ENCODE data around the gene CMTM5.

CMTM5 gene, protein sequence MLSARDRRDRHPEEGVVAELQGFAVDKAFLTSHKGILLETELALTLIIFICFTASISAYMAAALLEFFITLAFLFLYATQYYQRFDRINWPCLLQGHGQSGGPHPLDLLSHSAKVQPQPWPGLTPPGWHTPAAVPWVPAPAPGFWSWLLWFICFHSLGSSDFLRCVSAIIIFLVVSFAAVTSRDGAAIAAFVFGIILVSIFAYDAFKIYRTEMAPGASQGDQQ

DNA sequence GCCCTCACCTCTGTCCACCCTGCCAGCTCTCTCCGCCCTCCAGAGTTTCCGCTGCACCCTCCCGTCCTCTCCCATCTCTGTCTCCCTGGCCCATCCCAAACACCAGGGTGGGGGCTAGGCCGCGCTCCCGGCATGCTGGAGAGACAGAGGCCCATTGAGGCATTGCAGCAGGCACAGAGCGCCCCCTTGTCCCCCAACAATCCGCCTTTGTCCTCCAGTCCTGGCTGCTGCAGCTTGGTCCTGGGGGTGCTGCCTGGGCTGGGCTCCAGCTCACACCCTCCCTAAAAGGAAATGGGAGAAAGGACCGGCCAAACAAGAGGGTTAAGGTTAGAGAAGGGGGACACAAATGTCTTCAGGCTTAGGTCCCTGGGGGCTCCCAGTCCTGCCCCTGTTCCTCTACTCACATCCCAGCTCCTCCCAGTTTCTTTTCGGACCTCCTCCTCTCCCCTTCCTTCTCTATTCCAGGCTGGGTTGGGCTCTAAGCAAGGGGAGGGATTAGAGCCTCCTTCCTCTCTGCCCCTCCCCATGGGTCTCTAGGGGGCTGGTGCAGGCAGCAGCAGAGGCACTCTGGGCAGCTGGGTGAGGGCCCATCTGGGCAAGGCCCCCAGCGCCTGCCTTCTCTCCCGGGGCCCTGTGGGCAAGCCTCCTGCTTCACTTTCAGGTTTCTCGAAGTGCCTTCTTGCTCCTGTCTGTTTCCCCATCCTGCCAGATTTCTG is at the start of gene CMTM5:
Gene CMTM5 (plus strand): TSS at position 565 of the 716 bp plus-strand sequence. CDS start 206 bp downstream, outside the sequence.
- in situ Hi-C loops (cut with MboI; ENCODE audit: low sequenced_read_pairs), result no loop called here

DNA sequence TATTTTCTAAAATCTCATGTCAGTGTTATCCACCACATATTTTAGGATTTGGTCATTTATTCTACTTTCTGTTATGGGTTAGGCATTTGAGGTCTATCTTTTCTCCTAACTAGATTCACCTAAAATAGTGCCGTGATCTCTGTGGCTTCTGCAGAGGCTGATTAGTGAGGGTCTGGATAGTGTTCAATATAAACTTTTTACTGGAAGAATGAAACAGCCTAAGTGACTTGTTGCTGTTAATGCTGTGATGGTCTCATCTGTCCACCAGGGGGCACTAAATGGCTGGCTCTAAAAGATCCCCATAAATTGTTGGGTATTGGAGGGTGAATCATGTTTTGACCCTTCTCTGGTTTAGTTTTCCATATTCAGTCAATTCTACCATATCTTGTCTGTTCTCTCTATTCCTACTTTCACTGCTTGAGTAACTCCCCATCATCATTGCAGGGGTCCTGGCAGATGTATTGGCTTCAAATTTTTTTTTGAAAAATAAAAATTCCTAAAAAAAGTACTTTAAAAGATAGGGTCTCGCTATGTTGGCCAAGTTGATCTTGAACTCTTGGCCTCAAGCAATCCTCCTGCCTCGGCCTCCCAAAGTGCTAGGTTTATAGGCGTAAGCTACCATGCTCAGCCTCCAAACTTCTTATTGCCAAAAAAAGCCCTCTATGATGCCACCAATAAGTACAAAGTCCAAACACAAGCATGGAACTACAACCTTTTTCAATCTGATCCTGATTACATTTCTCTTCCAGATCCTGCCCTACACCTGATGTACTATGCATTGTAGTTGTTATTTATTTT is 48.7 kb upstream of the CMTM5 start:
- in situ Hi-C loops (cut with MboI; ENCODE audit: low sequenced_read_pairs), result no loop called here

DNA sequence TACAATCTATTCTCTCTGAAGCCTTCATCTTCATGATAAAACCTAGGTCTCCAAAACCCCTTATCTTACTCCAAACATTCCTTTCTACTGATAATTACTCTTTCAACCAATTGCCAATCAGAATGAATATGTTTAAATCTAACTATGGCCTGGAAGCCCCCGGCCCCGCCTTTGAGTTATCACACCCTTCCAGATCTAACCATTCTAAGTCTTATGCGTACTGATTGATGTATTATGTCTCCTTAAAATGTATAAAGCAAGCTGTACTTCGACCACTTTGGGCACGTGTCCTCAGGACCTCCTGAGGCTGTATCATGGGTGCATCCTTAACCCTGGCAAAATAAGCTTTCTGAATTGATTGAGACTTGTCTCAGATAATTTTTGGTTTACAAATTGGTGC is 41.2 kb upstream of the CMTM5 start:
- in situ Hi-C loops (cut with MboI; ENCODE audit: low sequenced_read_pairs), result no loop called here

DNA sequence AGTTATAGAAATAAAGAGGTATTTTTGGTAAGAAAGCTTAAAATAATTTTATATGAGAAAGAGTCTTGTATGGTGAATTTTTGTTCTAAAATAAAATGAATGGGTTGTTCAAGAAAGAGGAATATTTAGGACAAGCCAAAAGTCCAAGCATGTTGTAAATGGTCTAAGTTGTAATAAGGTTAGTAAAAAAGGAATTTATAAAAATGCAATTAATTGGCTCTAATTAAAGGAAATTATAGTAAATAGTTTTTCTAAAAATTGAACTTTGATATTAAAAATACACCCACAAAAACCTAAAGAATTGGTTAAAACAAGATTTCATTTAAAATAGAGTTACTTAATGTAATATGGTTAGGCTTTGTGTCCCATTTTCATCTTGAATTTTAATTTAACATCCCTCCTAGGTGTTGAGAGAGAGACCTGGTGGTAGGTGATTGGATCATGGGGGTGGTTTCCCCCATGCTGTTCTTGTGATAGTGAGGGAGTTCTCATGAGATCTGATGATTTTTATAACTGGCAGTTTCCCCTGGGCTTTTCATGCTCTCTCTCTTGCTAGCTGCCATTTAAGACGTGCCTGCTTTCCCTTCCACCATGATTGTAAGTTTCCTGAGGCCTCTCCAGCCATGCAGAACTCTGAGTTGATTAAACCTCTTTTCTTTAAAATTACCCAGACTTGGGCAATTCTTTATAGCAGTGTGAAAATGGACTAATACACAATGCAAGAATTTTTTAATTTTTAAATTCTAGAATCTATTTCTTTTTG is 37.2 kb upstream of the CMTM5 start:
- in situ Hi-C loops (cut with MboI; ENCODE audit: low sequenced_read_pairs), result no loop called here

DNA sequence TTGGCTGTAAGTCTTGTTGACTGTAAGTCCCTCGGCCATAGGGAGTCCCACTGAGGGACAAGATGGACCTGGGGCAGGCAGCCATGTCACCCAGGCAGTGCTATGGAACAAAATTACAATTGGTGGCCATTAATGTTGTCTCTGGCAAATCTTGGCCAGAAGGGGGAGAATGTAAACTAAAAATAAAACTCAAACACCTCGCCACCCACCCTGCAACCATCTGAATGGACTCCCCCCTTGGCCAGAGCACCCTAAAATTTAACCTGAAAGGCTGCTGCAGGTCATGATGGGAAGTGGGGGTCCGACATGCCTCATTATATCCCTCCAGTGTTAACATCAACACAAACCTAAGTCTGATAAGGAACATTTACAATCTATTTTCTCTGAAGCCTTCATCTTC is 32.4 kb upstream of the CMTM5 start:
- in situ Hi-C loops (cut with MboI; ENCODE audit: low sequenced_read_pairs), result no loop called here

DNA sequence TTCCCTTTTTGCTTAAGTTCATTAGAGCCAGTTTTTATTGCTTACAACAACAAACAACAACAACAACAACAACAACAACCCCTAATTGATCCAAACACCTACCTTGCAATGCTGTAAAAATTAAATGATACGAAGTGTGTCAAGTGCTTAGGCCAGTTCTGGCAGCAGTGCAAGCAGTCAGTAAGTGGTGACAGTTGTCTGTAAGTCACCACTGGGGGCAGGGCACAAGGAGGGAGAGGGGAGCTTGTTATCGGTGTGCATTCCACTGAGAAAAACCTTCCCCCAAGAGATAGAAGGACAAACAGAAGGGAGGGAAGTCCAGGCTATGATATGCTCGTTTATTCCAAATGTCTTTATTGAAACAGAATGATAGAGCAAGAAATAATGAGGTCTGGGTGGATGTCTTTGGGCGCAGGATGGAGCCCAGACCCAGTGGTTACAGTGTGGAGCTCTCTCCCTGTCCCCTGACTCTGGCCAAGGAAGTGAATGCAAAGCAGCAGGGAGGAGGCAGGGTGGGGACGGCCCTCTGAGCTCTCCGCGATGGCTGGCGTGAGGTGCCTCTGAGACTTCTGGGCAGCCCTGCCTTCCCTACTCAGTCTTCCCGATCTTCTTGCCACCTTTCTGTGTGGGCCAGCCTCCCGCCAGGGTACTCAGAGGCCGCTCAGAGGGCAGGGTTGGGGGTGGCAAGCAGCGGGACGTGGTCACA is 30.7 kb upstream of the CMTM5 start:
- in situ Hi-C loops (cut with MboI; ENCODE audit: low sequenced_read_pairs), result no loop called here

DNA sequence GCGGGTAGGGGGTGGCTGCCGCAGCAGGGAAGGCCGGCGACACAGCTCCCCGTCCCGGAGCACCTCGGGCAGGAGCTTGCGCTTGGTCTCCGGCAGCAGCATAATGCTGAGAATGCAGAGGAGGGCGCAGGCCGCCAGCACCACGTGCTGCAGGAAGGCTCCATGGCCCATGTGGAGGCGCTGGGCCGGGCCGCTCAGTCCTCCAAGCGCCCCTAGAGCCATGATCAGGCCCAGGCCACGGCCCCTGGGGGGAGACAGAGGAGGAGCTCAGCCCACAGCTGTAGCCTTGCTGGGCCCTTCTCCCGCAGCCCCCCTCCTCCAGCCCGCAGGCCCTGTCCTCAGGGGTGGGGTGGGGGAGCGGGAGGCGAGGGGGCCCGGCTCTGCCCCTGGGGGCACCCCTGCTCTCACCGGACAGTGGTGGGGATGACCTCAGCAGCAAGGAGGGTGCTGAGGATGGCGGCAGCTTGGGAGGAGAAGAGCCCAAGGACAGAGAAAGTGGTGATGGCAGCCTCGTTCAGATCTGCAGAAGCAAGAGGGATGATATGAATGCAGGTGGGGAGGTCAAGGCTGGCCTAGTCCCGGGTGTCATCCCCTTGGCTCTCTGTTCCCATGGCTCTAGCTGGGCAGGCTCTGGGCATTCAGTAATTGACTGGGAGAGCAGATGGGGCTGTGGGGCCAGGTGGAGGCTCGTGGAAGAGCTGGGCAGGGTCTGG is 30.0 kb upstream of the CMTM5 start:
- in situ Hi-C loops (cut with MboI; ENCODE audit: low sequenced_read_pairs), result no loop called here

DNA sequence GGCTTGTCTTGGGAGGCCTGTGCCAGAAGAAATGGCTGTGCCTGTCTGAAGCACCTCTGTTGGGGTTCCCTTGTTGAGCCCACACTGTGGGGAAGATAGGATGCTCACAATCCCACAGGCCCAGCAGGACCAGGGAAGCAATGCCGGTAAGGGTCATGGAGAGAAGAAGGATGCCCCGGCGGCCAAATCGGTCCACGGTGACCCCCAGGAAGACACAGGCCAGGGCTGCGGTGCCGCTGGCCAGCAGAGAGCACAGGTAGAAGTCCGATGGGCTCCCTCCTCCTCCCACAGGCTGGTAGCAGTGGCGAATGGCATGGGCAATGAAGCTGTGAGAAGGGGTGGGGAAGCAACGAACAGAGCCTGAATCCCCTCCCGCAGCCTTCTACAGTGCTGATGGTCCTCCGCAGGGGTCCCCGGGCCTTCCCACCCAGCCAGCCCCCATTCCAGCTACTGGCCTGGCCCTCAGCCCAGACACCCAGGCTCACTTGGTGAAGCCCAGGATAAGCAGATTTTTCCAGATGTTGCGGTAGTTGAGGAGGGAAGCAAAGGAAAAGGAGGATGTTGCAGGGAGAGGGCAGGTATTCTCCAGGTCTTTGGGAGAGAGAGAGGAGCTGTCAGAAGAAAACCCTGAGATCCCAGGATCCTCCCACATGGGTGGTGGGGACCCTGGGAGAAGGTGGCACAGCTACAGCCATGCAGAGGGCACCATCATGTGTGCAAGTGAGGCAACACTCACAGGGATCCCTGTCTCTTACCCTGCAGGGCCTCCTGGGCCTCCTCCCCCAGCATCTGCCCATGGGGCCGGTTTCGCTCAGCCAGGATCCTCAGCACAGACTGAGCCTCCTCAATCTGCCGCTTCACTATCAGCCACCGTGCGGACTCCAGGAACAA is 29.2 kb upstream of the CMTM5 start:
- in situ Hi-C loops (cut with MboI; ENCODE audit: low sequenced_read_pairs), result no loop called here

DNA sequence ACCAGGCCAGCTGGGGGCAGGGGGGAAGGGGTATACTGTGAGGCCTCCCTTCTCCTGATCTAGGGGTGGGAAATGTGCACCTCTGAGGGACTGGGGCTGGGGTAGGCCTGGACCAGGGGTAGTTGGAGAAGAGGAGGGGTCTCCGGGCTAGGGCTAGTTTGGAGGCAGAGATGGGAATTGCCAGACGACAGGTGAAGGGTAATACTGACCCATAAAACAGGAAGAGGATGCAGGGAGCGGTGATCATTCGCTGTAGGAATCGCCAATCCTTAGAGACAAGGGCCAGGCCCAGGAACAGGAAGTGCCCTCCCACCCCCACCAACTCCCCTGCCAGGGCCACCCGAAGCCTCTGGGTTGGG is 28.6 kb upstream of the CMTM5 start:
- in situ Hi-C loops (cut with MboI; ENCODE audit: low sequenced_read_pairs), result no loop called here

DNA sequence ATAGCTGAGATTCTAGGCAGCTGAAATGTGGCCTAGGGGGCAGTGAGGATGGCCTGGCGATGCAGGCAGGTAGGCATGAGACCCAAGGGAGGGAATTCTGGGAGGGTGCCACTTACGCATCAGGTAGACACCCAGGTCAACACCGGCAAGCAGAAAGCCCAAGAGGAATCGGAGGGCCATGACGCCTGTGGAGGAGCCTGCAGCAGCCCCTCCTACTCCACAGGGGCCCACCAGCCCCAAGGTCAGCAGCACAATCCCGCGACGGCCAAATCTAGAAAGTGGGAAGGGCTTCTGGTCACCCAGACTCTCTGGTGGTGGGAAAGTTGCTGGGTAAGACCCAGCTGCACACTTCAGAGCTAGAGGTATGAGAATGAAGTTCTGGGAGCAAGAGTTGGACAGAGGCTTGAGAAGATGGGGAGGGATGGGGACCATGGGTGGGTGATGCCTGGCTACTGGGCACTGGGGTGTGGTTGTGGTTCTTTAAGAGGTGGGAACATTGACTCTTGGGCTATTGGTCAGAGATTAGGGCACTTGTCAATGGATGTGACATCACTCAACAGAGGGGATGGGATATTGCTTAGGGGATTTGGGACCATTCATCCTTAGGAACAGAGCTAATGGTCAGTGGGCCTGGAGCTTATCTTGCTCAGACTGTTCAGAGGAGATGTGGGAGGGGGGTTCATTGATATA is 27.5 kb upstream of the CMTM5 start:
- in situ Hi-C loops (cut with MboI; ENCODE audit: low sequenced_read_pairs), result no loop called here

DNA sequence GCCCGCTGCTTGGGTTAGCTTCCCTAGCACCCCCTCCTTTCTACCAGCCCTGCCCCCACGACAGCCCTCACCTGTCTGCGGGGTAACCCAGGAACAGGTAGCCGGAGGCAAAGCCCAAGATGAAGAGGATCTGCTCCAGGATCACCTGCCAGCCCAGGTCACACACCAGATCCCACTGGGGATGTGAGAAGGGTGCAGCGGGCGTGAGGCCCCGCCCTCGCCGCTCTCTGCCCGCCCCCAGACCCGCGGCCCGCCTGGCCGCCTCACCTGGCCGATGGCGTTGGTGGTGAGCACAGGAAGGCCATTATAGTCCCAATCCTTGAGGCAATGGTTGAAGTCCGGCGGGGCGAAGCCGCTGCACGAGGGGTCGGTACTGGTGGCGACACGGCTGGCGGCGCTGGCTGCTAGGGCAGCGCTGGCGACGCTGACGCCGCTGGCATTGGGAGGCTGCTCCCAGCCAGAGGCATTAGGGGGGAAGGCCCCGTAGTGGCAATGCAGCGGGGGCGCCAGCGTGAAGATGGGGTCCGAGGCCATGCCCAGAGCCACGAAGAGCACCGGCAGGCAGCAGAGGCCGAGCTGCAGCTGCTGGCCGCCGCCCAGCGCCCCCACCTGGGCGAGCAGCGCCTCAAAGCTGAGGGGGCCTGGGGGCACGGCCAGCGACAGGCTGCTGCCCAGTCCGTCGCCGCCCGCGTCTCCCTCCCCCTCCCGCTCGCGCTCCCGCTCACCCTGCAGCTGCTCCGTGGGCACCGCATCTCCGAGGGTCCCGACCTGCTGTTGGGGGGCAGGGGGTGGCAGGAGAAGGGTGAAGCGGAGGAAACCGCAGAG is 25.0 kb upstream of the CMTM5 start:
- in situ Hi-C loops (cut with MboI; ENCODE audit: low sequenced_read_pairs), result no loop called here

DNA sequence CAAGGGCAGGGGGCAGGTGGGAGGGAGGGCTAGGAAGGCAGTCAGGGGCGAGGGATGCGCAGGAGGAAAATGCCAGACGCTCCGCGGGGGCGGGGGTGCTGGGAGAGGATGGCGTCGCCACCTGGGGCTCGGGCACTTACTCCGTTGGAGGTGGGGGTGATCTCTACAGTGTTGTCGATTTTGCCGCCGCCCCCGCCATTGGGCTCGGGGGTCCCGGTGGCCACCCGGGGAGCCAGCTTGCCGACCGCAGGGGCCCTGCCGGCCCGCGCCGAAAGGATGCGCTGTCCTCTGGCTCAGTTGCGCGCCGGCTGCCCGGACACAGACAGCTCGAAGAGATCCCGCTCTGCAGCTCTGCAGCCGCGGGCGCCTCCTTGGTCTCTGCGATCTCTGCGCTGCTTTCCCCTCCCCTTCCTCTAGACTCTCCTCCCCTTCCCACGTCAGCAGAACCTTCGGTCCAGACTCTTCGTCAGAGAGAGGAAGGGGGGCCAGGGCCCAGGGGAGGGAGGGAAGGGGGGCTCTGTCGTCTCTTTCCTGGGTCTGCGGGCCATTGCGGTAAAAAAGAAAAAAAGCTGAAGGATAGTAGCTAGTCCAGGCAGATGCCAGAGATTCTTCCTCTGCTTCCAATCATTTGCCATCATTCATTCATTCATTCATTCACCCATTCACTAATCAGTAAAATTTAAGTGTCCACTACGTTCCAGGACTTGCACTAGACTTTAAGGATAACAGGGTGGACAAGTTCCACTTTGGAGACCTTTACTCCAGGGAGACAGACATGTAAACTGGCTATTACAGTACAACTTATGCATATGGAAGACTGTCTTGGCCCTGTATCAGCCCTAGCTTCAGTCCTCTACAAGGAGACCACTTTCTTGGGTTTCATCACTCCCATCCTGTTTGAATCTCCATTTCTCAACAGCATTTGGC is 24.1 kb upstream of the CMTM5 start, which contains the start of gene SLC22A17:
Gene SLC22A17 (minus strand): TSS at position 382 of the 927 bp plus-strand sequence.
- in situ Hi-C loops (cut with MboI; ENCODE audit: low sequenced_read_pairs), result no loop called here

DNA sequence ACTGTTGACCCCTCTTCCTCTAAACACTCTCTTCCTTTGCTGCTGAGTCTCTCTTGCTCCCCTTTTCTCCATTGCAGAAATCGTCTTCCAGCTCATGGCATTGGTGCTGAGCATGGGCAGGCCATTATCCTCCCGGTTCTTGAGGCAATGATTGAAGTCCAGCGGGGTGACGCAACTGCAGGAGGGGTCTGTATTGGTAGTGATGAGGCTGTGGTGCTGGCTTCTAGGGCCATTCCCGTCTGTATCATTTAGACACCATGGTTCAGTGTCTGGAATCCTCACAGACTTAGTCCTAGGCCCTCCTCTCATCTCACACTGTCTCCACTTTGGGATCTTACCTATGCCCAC is 23.4 kb upstream of the CMTM5 start:
- in situ Hi-C loops (cut with MboI; ENCODE audit: low sequenced_read_pairs), result no loop called here

DNA sequence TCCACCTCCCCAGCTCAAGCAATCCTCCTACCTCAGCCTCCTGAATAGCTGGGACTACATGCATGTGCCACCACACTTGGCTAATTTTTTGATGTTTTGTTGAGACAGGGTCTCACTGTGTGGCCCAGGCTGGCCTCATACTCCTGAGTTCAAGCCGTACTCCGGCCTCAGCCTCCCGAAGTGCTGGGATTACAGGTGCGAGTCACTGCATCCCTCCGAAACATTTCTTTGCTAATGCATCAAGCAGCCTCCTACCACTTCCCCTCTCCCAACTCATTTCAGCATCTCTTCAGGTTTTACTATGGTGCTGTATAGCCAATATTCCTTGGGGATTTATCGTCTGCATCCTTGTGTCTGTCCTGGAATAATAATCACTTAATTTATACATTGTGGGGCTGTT is 21.9 kb upstream of the CMTM5 start:
- in situ Hi-C loops (cut with MboI; ENCODE audit: low sequenced_read_pairs), result no loop called here

DNA sequence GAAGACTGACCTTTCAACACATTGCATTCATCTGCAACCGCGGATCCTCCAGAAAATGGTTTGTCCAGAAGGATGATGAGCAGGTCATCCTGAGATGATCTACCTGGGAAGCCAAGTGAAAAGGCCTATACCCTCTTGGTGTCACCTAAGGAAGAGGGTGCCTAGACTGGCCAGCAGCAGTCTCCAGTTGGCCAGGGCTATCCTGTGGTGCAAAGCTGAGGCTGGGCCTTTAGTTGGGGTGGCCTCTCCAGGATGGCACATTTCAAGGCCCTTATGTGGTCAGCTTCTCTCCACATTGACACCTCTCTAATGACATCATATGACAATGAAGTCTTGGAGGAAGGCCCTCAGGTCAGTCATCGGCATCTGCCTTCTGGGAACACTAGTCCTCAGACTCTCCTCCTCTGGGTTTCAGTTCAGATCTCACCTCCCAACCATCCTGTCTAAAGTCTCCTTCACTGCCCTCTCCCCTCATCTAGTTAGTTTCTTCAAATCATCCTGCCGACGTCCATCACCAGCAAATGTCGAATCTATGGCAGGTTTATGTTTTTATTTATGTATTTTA is 20.9 kb upstream of the CMTM5 start:
- in situ Hi-C loops (cut with MboI; ENCODE audit: low sequenced_read_pairs), result no loop called here

DNA sequence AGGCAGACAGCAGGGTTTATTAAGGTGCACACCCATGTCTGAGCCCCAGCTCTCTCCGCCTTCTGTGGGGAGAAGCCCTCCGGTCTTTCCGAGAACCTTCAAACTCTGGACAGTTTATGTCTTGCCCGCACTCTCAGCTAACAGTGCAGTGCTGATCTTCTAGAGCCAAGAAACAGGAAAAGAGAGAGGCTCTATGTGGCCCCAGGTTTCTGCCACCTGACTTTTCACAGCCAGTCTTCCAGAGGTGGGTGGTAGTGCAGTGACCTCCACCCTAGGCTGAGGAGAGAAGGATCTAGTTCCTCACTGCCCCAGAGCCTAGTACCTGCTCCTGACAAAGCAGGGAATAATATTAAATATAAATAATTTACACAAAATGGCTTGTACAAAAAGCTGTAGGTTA is 20.2 kb upstream of the CMTM5 start:
- in situ Hi-C loops (cut with MboI; ENCODE audit: low sequenced_read_pairs), result no loop called here

Data from HL-60/S4 (cell line).